HG03571 (cell line): Measurements from ENCODE around the gene MEF2A.
"Not testable (repeated sequence)": the region's sequence is repeated elsewhere in the genome, so short reads cannot be mapped to it uniquely, and the experiment has no call there.

ENCODE experiments used
- ATAC-seq: cut with Tn5 transposase; IDR thresholded peaks from one replicate; pipeline ENCODE4 v1.9.1; 2021; ENCODE audit not compliant: unreplicated experiment

Gene MEF2A

DNA sequence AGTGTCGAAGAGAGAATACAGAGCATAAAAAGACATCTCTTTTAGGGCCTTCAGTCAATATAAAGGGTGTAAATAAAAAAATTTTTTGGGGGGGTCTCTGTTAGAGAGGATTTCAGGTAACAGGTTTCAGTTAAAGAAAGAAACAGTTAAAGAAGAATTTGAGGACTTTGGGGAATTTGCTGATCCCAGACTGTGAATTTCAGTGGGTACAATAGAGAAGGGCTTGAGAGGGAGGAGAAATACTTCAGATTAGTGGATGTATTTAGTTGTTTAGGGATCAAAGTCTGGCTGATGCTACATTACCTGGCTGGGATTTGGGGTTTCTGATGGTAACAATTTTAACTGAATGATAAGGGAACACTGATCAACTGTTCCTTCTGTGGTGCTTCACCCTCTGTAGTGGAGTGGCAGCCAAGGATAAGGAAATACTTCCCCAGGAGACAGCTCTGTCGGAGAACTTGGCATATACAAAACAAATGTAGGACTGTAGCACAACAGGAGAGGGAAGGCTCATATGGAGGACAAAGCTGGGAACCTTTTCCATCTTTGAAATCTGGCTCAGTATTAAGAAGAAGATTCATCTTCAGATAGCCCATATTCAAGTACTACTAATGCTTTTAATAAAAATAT lies 79.2 kb downstream of the MEF2A start:
- no peak for ATAC-seq

DNA sequence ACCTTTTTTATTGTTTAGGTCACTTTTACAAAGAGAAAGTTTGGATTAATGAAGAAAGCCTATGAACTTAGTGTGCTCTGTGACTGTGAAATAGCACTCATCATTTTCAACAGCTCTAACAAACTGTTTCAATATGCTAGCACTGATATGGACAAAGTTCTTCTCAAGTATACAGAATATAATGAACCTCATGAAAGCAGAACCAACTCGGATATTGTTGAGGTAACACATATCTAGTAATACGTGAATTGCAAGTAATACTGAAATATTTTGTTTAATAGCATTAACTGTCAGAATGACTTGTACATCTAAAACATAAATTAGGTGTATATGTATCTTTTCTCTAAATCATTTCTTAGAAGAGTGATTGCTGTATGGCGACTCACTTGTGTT lies 79.8 kb downstream of the MEF2A start:
- no peak for ATAC-seq

DNA sequence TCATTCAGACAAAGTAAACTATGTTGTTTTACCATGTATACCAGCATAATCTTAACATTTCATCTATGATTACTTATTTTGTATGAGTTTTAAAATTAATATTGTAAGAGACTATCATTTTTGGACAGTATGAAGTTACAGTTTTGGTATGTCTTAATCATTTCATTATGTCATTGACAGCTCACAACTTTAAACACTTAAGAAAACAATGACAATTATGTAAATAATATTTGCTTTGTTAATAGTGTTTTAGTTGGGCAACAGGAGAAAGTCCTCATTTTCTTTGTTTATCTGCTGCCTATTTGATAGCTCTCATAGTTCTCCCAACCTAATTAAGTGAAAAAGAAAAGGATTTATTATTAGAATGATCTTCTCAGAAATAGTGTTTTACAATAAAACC lies 80.2 kb downstream of the MEF2A start:
- no peak for ATAC-seq

DNA sequence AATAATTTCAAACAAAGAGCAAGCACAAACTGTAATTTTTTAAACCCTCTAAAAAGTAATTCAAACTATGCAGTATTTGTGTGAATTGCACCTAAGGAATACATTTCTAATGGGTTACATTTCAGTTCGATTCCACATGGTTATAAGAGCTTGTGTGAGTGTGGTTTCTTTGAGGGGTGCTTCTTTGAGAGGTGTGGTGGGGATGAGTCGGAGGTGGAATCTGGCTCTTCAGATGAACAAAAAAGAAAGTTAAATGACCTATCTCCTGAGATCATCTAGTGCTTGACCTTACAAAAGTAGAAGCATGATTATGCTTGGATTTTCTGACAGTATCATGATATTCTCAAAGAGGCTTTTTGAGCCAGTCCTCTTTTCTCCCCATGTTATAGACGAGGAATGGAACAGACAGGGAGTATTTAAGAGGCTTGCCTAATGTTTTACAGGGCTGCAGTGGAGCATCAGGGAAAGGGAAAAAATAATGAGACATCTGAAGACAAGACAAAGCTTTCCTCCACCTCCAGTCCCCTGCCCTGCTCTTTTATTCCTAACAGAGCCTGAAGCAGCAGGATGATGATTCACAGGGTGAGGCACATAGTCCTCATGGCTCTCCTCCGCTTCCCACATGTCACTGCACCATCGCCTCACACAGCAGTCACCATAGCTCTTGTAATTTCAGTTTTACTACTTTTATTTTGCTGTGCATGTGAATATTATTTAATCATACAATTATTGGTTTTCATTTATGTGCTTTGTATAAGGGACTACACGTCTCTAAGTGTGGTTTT lies 85.4 kb downstream of the MEF2A start:
- no peak for ATAC-seq

DNA sequence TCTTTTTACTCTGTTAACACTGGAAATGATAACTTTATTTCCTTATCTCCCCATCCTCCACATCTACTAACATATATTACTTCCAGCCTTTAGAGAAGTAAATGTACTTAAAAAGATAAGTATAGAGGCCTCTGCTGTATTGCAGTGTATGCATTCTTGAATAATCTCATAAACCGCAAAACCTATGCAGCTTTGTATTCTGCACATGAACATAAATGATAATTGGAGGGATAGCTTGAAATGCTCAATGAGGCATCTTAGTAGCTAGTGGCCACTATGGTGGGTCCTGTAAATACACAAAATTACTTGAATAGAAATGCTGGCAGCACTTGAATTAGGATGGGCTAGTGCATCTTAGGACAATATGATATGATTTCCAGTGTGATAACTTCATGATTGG lies 90.4 kb downstream of the MEF2A start:
- no peak for ATAC-seq

DNA sequence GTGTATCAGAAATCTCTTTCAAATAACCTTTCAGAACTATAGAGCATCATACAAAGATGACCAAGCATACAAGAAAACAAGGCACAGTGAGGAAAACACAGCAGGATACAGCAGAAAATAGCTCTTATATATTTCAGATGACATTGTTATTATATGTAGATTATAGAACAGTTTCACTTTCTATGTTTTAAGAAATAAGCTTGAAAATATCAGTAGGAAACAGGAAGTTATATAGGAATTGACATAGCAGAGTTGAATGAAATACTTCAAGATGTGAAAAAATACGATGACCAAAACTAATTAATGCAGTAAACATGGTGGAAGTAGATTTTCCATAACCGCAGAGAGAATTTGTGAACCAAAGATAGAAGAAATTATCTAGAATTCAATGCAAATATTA lies 92.2 kb downstream of the MEF2A start:
- no peak for ATAC-seq

DNA sequence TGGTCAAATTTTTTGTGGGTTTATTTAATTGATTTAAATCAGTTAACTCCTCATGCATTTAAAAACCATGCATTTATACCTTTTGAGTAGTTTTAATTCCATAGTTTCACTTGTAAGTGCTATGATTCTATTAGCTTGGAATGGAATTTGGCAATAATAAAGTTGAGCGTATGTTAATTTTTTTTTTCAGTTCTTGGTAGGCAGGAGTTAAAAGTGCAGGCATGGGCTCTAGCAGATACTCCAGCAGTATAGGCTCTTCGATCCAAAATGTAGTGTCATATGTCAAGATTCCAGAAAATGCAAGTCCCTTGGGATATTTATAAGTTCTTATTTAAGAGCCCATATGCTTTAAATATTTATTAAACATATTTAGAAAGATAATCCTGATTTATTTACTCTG lies 97.1 kb downstream of the MEF2A start:
- no peak for ATAC-seq

DNA sequence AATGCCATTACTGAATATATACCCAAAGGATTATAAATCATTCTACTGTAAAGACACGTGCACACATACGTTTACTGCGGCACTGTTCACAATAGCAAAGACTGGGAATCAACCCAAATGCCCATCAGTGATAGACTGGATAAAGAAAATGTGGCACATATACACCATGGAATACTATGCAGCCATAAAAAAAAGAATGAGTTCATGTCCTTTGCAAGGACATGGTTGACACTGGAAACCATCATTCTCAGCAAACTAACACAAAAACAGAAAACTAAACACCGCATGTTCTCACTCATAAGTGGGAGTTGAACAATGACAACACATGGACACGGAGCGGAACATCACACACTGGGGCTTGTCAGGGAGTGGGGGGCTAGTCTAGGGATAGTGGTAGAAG lies 100.3 kb downstream of the MEF2A start:
- ATAC-seq: not testable (repeated sequence)

DNA sequence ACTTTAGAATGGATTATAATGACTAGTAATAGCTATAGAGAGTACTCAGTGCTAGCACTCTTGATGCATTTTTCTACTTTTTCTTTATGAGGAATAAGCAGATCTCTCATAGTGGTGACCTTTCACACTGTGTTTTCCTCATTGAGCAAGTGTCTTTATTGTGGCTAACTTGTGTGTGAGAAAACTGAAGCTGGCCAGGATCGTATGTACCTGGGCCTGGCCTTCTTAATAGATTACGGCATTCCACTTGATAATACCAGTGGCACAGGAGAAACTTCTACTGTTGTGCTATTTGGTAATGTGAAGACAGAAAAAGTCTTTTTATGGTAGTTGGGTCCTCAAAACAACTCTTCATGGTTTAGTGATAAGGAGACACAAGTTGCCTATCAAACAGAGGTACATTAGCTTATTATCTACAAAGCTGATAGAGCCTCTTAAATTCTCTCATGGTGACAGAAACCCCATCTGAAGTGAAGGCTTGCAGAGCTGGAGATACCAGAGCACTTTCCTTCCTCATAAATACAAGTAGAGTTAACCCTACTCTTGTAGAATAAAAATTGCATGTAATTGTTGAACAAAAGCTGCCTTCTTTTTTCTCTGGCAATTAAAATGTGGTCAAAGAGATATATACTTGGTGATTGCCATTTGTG lies 102.9 kb downstream of the MEF2A start:
- no peak for ATAC-seq

DNA sequence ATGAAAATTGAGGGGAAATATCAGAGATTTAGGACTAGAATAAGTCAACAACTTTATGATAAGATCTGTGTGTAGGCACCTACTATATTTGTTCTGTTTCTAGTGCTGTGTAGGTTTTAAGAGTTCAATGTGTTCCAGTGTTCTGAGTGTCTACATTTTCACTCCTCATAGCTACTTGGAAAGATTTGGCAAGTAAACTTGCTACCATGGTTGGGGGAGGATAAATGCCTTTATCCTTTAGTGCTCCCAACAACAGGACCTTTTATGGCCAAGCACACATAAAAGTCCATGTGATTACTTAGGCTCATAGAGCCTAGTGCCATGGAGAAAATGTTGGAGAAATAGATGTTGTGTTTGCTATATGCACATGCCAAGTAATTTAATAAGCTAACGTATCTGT lies 103.5 kb downstream of the MEF2A start:
- no peak for ATAC-seq

DNA sequence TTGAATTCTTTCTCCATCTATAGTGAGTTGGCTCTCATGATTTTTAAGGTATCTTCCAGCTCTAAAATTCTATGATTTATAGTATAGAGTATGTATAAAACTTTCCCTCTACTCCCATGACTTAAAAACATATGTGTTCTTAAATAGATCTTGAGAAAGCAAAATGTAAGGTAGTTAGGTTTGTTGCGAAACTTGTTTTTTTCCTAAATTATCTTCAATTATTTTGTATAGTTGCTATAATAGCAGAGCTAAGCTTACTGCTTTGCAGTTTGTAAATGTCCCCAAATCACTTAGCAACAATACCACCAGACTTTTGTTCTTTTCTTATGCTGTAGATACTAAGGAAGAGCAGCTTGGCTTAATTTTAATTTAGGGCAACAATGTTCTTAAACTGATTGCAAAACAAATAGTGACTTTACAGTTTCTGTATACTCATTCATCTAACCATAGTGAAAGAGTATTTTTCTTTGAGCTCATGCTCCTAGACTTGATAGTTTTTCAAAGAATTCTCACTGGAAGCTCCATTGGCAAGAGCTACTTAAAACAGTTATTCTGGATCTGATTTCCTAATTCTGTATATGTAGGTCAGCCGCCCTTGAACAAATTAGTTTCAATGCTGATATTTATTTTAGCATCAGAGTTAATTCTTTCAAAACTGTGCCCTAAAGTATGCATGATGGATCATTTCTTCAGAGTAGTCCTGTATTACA lies 106.3 kb downstream of the MEF2A start:
- no peak for ATAC-seq

DNA sequence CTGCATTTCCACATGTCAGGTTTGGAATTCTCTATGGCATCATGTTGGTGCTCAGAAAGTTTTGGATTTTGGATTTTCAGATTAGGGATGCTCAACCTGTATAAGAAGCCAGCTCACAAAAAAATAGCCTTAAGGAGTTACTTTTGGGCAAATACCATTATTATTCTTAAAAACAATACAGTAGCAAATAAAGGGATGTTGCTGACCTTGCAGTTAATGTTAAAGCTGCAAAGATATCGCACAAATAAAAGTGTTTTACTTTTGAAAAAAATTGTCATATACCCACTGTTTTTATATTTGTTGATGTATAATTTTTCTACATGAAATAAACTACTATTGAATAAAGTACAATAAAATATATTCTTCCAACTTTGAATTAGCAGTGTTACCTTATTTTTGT lies 107.3 kb downstream of the MEF2A start:
- ATAC-seq: no peak

DNA sequence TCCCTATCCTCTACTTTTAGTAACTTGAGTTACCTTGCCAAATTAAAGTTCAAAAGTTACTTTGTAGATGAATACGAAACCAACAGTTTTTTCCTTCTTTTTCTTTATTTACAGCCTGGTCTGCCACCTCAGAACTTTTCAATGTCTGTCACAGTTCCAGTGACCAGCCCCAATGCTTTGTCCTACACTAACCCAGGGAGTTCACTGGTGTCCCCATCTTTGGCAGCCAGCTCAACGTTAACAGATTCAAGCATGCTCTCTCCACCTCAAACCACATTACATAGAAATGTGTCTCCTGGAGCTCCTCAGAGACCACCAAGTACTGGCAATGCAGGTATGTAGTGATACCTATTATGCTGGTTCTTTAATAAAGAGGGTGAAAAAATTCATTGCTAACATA lies 108.5 kb downstream of the MEF2A start:
- no peak for ATAC-seq

DNA sequence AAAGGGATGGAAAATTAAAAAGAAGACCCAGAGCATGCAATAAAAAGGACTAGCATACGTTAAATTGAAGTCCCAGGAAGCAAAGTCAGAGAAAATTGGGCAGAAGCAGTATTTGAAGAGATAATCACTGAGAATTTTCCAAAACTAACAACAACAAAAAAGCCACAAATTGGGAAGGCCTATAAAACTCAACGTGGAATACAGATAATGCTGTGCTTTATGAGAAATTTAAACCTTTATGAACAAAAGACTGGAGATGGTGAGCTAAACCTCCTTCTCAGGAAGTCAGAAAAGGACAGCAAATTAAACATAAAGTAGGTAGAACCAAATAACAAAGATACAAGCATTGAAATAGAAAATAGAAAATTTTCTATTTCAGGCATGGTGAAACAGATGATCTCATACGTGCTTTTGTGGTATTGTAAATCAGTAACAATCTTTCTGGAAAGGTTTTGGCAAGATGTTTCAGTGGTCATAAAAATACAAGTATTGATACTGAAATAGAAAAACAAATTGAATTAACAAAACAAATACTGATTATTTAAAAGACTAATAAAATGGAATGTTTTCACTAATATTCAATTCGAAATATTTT lies 111.9 kb downstream of the MEF2A start:
- ATAC-seq: peak; percentile 63

DNA sequence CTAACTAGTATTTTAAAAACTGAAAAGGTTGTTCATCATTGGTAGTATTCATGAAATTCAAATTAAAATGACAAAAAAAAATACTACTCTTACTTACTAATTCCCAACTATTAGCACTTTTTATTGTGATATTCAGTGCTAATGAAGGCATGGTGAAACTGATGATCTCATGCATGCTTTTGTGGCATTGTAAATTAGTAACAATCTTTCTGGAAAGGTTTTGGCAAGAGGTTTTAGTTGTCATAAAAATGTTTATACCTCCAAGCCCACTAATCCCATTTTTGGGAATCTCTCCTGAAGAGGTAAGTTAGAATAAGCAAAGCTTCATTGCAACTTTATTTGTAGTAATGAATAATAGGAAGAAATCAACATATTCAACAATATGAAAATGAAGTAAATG lies 114.5 kb downstream of the MEF2A start:
- no peak for ATAC-seq

DNA sequence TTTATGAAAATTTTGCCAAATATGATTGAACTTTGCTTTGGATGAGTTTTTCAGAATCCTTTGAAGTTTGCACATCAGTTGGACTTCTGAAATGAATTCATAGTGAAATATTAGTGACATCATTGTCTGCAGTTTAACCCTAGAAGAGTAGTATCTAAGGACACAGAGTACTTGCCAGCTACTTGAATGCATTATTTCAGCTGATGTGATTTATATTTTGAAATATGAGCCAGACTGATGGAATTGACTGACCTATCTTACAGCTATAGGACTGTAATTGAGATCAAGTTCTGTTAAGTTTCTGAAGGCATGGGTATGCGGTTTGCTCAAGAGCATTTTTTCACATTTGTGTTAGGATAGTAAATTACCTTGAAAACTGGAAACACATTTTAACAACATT lies 116.2 kb downstream of the MEF2A start:
- no peak for ATAC-seq

DNA sequence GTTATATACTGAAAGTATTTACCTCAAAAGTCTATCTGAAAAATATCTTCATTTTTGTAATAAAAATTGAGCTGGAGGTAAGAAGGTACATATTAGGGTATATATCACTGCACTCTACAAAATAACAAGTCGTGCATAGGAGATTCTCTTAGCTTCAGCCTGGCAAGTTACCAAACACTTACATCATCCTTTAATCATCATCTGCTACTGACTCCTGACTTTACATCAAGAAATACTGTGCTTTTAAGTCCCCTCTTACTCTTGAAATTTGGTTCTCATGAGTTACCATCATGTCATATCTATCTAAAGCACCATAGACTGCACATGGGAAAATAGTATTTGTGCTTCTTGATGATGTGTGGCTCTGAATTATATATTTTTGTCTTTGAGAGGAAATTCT lies 116.7 kb downstream of the MEF2A start:
- ATAC-seq: no peak

DNA sequence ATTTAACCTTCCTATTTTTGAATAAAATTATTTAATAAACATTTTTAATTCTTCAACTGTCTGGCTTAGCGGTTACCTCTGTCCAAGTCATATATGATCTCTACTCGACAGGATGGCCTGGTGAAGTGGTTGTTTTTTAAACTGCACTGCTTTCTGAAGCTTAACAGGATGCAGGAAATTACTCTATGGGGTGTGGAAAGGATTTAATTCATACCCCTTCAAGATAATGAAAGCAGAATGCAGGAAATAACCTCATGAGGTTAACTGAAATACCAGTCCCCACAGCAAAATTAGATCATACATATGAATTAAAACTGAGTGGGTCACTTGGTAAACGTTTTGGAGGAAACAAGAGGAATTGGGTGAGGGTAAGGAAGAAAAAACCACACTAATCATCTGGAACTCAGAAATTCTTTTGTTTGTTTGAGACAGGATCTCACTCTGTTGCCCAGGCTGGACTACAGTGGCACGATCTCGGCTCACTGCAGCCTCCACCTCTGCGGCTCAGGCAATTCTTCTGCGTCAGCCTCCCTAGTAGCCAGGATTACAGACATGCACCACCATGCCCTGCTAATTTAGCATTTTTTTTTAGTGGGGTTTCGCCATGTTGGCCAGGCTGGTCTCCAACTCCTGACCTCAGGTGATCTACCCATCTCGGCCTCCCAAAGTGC lies 117.4 kb downstream of the MEF2A start:
- peak; percentile 67 for ATAC-seq

DNA sequence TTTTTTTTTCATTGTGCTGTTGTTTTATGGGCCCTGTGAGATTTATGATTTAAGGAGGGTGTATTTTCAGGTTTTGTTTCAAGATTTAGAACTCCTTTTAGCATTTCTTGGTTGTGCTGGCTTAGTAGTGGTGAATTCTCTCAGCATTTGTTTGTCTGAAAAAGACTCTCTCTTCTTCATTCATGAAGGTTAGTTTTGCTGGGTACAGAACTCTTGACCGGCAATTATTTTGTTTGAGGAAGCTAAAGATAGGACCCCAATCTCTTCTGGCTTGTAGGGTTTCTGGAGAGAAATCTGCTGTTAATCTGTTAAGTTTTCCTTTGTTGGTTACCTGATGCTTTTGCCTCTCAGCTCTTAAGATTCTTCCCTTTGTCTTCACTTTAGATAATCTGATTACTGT lies 120.5 kb downstream of the MEF2A start:
- ATAC-seq: no peak

DNA sequence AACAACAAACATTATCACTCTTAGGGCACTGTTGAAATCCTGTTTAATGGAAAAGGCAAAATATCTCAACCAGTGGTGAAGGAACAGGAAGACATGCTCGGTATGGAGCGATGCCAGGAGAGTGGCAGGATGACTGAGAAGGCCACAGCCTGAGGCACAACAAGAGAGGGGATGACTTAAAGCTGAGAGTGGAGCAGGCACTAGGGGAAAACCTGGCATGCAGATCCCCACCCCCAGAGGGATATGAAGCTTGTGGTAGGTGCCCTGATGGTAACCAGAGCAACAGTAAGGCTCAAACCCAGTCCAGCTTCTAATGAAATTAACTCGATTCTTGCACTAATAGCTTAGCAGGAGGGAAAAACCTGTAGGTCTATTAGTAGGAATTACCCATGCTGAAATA lies 127.0 kb downstream of the MEF2A start:
- no peak for ATAC-seq

DNA sequence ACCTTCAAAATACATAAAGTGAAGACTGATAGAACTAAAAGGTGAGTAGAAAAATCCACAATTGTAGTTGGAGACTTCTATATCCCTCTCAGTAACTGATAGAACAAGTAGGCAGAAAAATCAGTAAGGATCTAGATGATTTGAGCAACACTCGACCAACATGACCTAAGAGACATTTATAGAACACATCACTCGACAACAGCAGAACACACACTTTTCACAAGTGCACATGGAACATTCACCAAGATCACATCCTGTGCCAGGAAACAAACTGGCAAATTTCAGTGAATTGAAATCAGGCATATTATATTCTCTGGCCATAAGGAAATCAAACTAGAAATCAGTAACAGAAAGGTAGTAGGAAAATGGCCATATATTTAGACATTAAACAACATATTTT lies 130.3 kb downstream of the MEF2A start:
- ATAC-seq: no peak
